ENCODE measurements around the gene TRIM3. TPM values are rescaled to one million over a fixed set of nuclear protein-coding genes. Genes with fewer than 3 reads are reported as not detected.

The TRIM3 gene
- total and polyA plus RNA-seq, 2 of the 8 experiments (the other 6 are each of a cell fraction or from before 2014, with no cell fraction given), result 10.7 to 14.3 TPM

DNA sequence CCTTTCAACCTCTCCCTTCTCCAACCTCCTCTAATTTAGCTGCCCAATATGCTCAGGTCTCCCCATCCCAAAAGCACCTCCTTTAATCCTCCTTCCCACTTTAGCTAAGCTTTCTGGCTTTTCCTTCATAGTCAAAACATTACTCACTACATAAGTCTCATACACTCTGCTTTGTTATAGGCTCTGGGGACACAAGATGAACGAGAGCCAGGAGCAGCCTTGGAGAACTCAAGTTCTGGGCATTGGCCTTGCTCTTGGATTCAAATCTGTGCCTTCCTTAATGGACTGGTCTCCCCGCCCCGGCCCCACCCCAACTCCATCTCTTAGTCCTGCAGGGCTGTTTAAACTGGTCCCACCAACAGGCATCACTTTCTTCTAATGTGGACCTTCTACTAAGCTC, 21.5 kb downstream of the TRIM3 start (continued):
- TF ChIP-seq JUND (IDR thresholded peaks at IDR 0.05; ENCODE audit: low read length), result no peak

Data from H1 (cell line).